Skeletal muscle cell (primary cell): Measurements from ENCODE around the gene ZNF593.

ENCODE experiments used
- DNase-seq: peaks from one replicate; pipeline ENCODE4 v3.0.0-alpha.2; 2010; ENCODE audit warnings: low read depth
- H3K4me3 ChIP-seq: 2 replicates; pipeline ENCODE4 v1.5.1; 2011; ENCODE audit warnings: low read depth, mild to moderate bottlenecking, control low read depth, low read length, moderate library complexity

The ZNF593 gene

GRCh38 chr1:26164861-26165842 is 4.6 kb upstream of the ZNF593 start:
- no peak overlapping the region for H3K4me3 ChIP-seq
- DNase-seq: no peak

GRCh38 chr1:26166719-26167281 is 2.9 kb upstream of the ZNF593 start:
- no peak for DNase-seq
- H3K4me3 ChIP-seq: no peak overlapping the region

GRCh38 chr1:26168410-26169197 is 1.1 kb upstream of the ZNF593 start, which contains the start of gene C1orf232:
TSS of gene C1orf232 (minus strand) at chr1:26168963. CDS start at chr1:26168499, 464 bp downstream.
- no peak for DNase-seq
- H3K4me3 ChIP-seq: peak within 1 kb of the TSS; percentile 88

- H3K4me3 ChIP-seq: peak overlapping the region; percentile 88
These were observed 532 bp upstream of the ZNF593 start for GRCh38 chr1:26169198-26169554.

GRCh38 chr1:26170472-26170821 is 739 bp downstream of the ZNF593 start:
- no peak for DNase-seq
- peak overlapping the region; percentile 88 for H3K4me3 ChIP-seq

More at GRCh38 chr1:26169198-26169554, 532 bp upstream of the ZNF593 start:
- no peak for DNase-seq

- DNase-seq: no peak
- peak within 1 kb of the TSS; percentile 88 for H3K4me3 ChIP-seq
These were observed 1.7 kb downstream of the ZNF593 start, which contains the start of gene ZNF593OS for GRCh38 chr1:26171084-26172072. TSS of gene ZNF593OS (minus strand) at chr1:26171832. CDS start at chr1:26171661, 171 bp downstream.

GRCh38 chr1:26175346-26175745 is 5.6 kb downstream of the ZNF593 start:
- H3K4me3 ChIP-seq: no peak overlapping the region
- no peak for DNase-seq

- no peak for DNase-seq
- no peak within 1 kb of the TSS for H3K4me3 ChIP-seq
These were observed 7.5 kb downstream of the ZNF593 start, which contains the start of gene CNKSR1 for GRCh38 chr1:26177182-26177684. TSS of gene CNKSR1 (plus strand) at chr1:26177491. CDS start at chr1:26177548, 57 bp downstream.

- no peak for DNase-seq
- no peak overlapping the region for H3K4me3 ChIP-seq
These were observed 10.3 kb downstream of the ZNF593 start for GRCh38 chr1:26180010-26180506.

- no peak overlapping the region for H3K4me3 ChIP-seq
- no peak for DNase-seq
These were observed 12.1 kb downstream of the ZNF593 start for GRCh38 chr1:26181586-26182382.

GRCh38 chr1:26182383-26182696 is 12.6 kb downstream of the ZNF593 start:
- no peak overlapping the region for H3K4me3 ChIP-seq
- no peak for DNase-seq

- no peak overlapping the region for H3K4me3 ChIP-seq
- DNase-seq: no peak
These were observed 14.4 kb downstream of the ZNF593 start for GRCh38 chr1:26184086-26184485.

- H3K4me3 ChIP-seq: no peak overlapping the region
- DNase-seq: no peak
These were observed 15.2 kb downstream of the ZNF593 start for GRCh38 chr1:26184883-26185282.

GRCh38 chr1:26187882-26188281 is 18.2 kb downstream of the ZNF593 start:
- no peak overlapping the region for H3K4me3 ChIP-seq

GRCh38 chr1:26188477-26188876 is 18.8 kb downstream of the ZNF593 start:
- no peak for DNase-seq
- no peak overlapping the region for H3K4me3 ChIP-seq

More at GRCh38 chr1:26187882-26188281, 18.2 kb downstream of the ZNF593 start:
- no peak for DNase-seq

GRCh38 chr1:26189331-26189730 is 19.6 kb downstream of the ZNF593 start:
- no peak overlapping the region for H3K4me3 ChIP-seq

GRCh38 chr1:26189751-26190275 is 20.1 kb downstream of the ZNF593 start:
- H3K4me3 ChIP-seq: no peak overlapping the region
- no peak for DNase-seq

More at GRCh38 chr1:26189331-26189730, 19.6 kb downstream of the ZNF593 start:
- DNase-seq: no peak
